Bronchial epithelial cell (primary cell): ENCODE measurements around the gene CMTM1. TPM values are rescaled to one million over a fixed set of nuclear protein-coding genes. Genes with fewer than 3 reads are reported as not detected.
A peak's percentile ranks its signal among the peaks of the same experiment; 100 is the strongest.

Source experiments
- DNase-seq: peaks from one replicate; pipeline ENCODE4 v3.0.0-alpha.2; 2010; ENCODE audit warnings: low read depth
- FAIRE-seq: peaks from 2 replicates; lab custom pipeline; 2011; peaks lifted over from hg19 to GRCh38; lab: Jason Lieb, UNC
- H3K27me3 ChIP-seq: 2 replicates; pipeline ENCODE4 v1.5.1; 2011; ENCODE audit warnings: low read length; ENCODE audit not compliant: control insufficient read depth, insufficient read depth
- H3K36me3 ChIP-seq: 2 replicates; pipeline ENCODE4 v1.5.1; 2011; ENCODE audit warnings: low read length; ENCODE audit not compliant: control insufficient read depth, insufficient read depth
- H3K4me3 ChIP-seq: 2 replicates; pipeline ENCODE4 v1.5.1; 2011; ENCODE audit warnings: mild to moderate bottlenecking, low read depth, low read length, control low read depth
- CTCF ChIP-seq: IDR thresholded peaks from 2 replicates; pipeline ENCODE4 v1.5.1; 2011; ENCODE audit warnings: mild to moderate bottlenecking, moderate library complexity, low read length, control low read depth, inconsistent platforms; ENCODE audit not compliant: insufficient read depth, severe bottlenecking
- total RNA-seq: library from RNA; depleted of rRNA; stranded (reverse); fragments of >200 nt; gene quantifications from 2 replicates; pipeline ENCODE4 v1.2.1, GENCODE V29; 2014

The CMTM1 gene
- total RNA-seq, 1 donor from 2014 or later: 0.26 TPM

- no peak for TF ChIP-seq CTCF
- FAIRE-seq (no peak), DNase-seq (no peak)
- no peaks in the 10 kb centered on the region for H3K27me3 ChIP-seq
- no peak overlapping the region for H3K4me3 ChIP-seq
- H3K36me3 ChIP-seq: peaks cover 2% of the 10 kb centered on the region
Measured at GRCh38 chr16:66524601-66525164, 41.6 kb upstream of the CMTM1 start.

- H3K36me3 ChIP-seq: peaks cover 5% of the 10 kb centered on the region
- FAIRE-seq: no peak
- TF ChIP-seq CTCF: no peak
Measured at GRCh38 chr16:66525396-66526180, 40.7 kb upstream of the CMTM1 start.

GRCh38 chr16:66528294-66528693 lies 37.9 kb upstream of the CMTM1 start:
- no peak overlapping the region for H3K4me3 ChIP-seq
- H3K36me3 ChIP-seq: peaks cover 8% of the 10 kb centered on the region
- TF ChIP-seq CTCF: no peak
- DNase-seq: no peak
- no peak for FAIRE-seq
- H3K27me3 ChIP-seq: no peaks in the 10 kb centered on the region

More at GRCh38 chr16:66525396-66526180, 40.7 kb upstream of the CMTM1 start:
- no peak overlapping the region for H3K4me3 ChIP-seq
- no peak for DNase-seq
- no peaks in the 10 kb centered on the region for H3K27me3 ChIP-seq

- DNase-seq (no peak), FAIRE-seq (no peak)
- Histone ChIP-seq H3K27me3 (no peaks in the 10 kb centered on the region), H3K36me3 (peaks cover 8% of the 10 kb centered on the region), H3K4me3 (no peak overlapping the region)
- no peak for TF ChIP-seq CTCF
Measured at GRCh38 chr16:66529475-66529874, 36.8 kb upstream of the CMTM1 start.

- no peak for TF ChIP-seq CTCF
- FAIRE-seq: peak; percentile 23
- DNase-seq: no peak
- no peak overlapping the region for H3K4me3 ChIP-seq
- peaks cover 5% of the 10 kb centered on the region for H3K36me3 ChIP-seq
- H3K27me3 ChIP-seq: no peaks in the 10 kb centered on the region
Measured at GRCh38 chr16:66534376-66534799, 31.9 kb upstream of the CMTM1 start.
